H9 (cell line): ENCODE data around the gene YEATS4. TPM values are rescaled to one million over a fixed set of nuclear protein-coding genes. Genes with fewer than 3 reads are reported as not detected.

Experiments used
- DNase-seq: peaks from one replicate; pipeline ENCODE4 v3.0.0-alpha.2; 2017
- H2AFZ ChIP-seq: one replicate; pipeline ENCODE4 v1.6.1; 2013; ENCODE audit warnings: mild to moderate bottlenecking, low read length, control low read depth, moderate library complexity
- H2AK5ac ChIP-seq: 2 replicates; pipeline ENCODE4 v1.6.1; 2013; ENCODE audit warnings: low read length, control low read depth, mixed read lengths; ENCODE audit not compliant: insufficient read length
- H2BK120ac ChIP-seq: one replicate; pipeline ENCODE4 v1.6.1; 2013; ENCODE audit warnings: low read depth, mild to moderate bottlenecking, low read length, control low read depth, inconsistent platforms; ENCODE audit not compliant: poor library complexity, severe bottlenecking
- H2BK12ac ChIP-seq: 2 replicates; pipeline ENCODE4 v1.6.1; 2013; ENCODE audit warnings: low read length, control low read depth, mixed read lengths, low read depth; ENCODE audit not compliant: insufficient read length
- H2BK15ac ChIP-seq: 2 replicates; pipeline ENCODE4 v1.6.1; 2013; ENCODE audit warnings: low read depth, low read length, control low read depth
- H2BK20ac ChIP-seq: one replicate; pipeline ENCODE4 v1.6.1; 2013; ENCODE audit warnings: low read depth, mild to moderate bottlenecking, low read length, control low read depth, inconsistent platforms; ENCODE audit not compliant: poor library complexity, severe bottlenecking
- H2BK5ac ChIP-seq: 2 replicates; pipeline ENCODE4 v1.6.1; 2013; ENCODE audit warnings: low read length, control low read depth, mixed read lengths; ENCODE audit not compliant: insufficient read length
- H3K14ac ChIP-seq: 2 replicates; pipeline ENCODE4 v1.6.1; 2013; ENCODE audit warnings: low read length, control low read depth; ENCODE audit not compliant: insufficient read depth
- H3K18ac ChIP-seq: 2 replicates; pipeline ENCODE4 v1.6.1; 2013; ENCODE audit warnings: low read depth, mild to moderate bottlenecking, mixed read lengths, low read length, control low read depth; ENCODE audit not compliant: insufficient read length
- H3K23ac ChIP-seq: 2 replicates; pipeline ENCODE4 v1.6.1; 2013; ENCODE audit warnings: low read length, control low read depth, mixed read lengths, low read depth; ENCODE audit not compliant: insufficient read length
- H3K23me2 ChIP-seq: 2 replicates; pipeline ENCODE4 v1.6.1; 2013; ENCODE audit warnings: low read depth, mild to moderate bottlenecking, mixed read lengths, low read length, control low read depth; ENCODE audit not compliant: insufficient read length, poor library complexity, severe bottlenecking
- H3K27ac ChIP-seq: 2 replicates; pipeline ENCODE4 v1.5.1; 2013; ENCODE audit warnings: low read length, control low read depth, mixed read lengths, low read depth; ENCODE audit not compliant: insufficient read length
- H3K27me3 ChIP-seq: 2 replicates; pipeline ENCODE4 v1.6.1; 2013; ENCODE audit warnings: low read length, control low read depth, inconsistent platforms; ENCODE audit not compliant: insufficient read depth
- H3K4ac ChIP-seq: 2 replicates; pipeline ENCODE4 v1.6.1; 2013; ENCODE audit warnings: low read depth, mild to moderate bottlenecking, control low read depth, inconsistent platforms, low read length, moderate library complexity
- H3K4me1 ChIP-seq: 2 replicates; pipeline ENCODE4 v1.6.1; 2013; ENCODE audit warnings: low read length, control low read depth, inconsistent platforms; ENCODE audit not compliant: insufficient read depth
- H3K4me2 ChIP-seq: 2 replicates; pipeline ENCODE4 v1.6.1; 2013; ENCODE audit warnings: low read length, control low read depth, mixed read lengths; ENCODE audit not compliant: insufficient read length, insufficient read depth
- H3K56ac ChIP-seq: 2 replicates; pipeline ENCODE4 v1.6.1; 2013; ENCODE audit warnings: low read depth, mild to moderate bottlenecking, mixed read lengths, low read length, control low read depth; ENCODE audit not compliant: insufficient read length
- H3K79me1 ChIP-seq: 2 replicates; pipeline ENCODE4 v1.6.1; 2013; ENCODE audit warnings: low read depth, mild to moderate bottlenecking, moderate library complexity, low read length, control low read depth, inconsistent platforms; ENCODE audit not compliant: insufficient read depth, poor library complexity, severe bottlenecking
- H3K79me2 ChIP-seq: 2 replicates; pipeline ENCODE4 v1.6.1; 2013; ENCODE audit warnings: low read length, control low read depth, inconsistent platforms; ENCODE audit not compliant: insufficient read depth
- H3K9ac ChIP-seq: 2 replicates; pipeline ENCODE4 v1.6.1; 2013; ENCODE audit warnings: low read length, control low read depth, mixed read lengths; ENCODE audit not compliant: insufficient read length; ENCODE audit errors: extremely low read depth
- H3K9me3 ChIP-seq: one replicate; pipeline ENCODE4 v1.6.1; 2013; ENCODE audit warnings: low read depth, low read length, inconsistent platforms; ENCODE audit not compliant: control insufficient read depth
- H3T11ph ChIP-seq: one replicate; pipeline ENCODE4 v1.6.1; 2013; ENCODE audit warnings: mild to moderate bottlenecking, low read length, control low read depth, inconsistent platforms
- H4K20me1 ChIP-seq: one replicate; pipeline ENCODE4 v1.6.1; 2013; ENCODE audit not compliant: control insufficient read depth, insufficient read length, insufficient read depth
- H4K5ac ChIP-seq: 2 replicates; pipeline ENCODE4 v1.6.1; 2013; ENCODE audit warnings: low read depth, mild to moderate bottlenecking, mixed read lengths, low read length, control low read depth; ENCODE audit not compliant: insufficient read length
- H4K8ac ChIP-seq: replicated peaks from 2 replicates; pipeline ENCODE4 v1.6.1; 2013; ENCODE audit warnings: low read length, control low read depth, mixed read lengths, low read depth; ENCODE audit not compliant: insufficient read length
- H4K91ac ChIP-seq: 2 replicates; pipeline ENCODE4 v1.6.1; 2013; ENCODE audit warnings: low read depth, mild to moderate bottlenecking, moderate library complexity, mixed read lengths, low read length, control low read depth; ENCODE audit not compliant: insufficient read length
- H3K27ac Mint-ChIP-seq, 3 experiments: 2 replicates in 2 of 3; 3 replicates in 1 of 3; pipeline ENCODE4 v1.8.0; 2020 to 2021; ENCODE audit warnings: mixed read lengths in 3 of 3, mild to moderate bottlenecking in 1 of 3, moderate library complexity in 1 of 3
- H3K27me3 Mint-ChIP-seq: 2 replicates; pipeline ENCODE4 v1.8.0; 2021; ENCODE audit warnings: low read depth, mild to moderate bottlenecking, moderate library complexity, mixed read lengths
- H3K36me3 Mint-ChIP-seq, 3 experiments: 2 replicates in 2 of 3; 3 replicates in 1 of 3; pipeline ENCODE4 v1.8.0; 2020 to 2021; ENCODE audit warnings: low read depth in 3 of 3, mixed read lengths in 3 of 3; ENCODE audit not compliant: insufficient read depth in 1 of 3
- H3K4me1 Mint-ChIP-seq, 2 experiments: 2 replicates each; pipeline ENCODE4 v1.8.0; 2020; ENCODE audit warnings: mixed read lengths in 2 of 2
- H3K4me3 Mint-ChIP-seq, 2 experiments: 2 replicates in 1 of 2; 3 replicates in 1 of 2; pipeline ENCODE4 v1.8.0; 2020 to 2021; ENCODE audit warnings: mild to moderate bottlenecking in 2 of 2, mixed read lengths in 2 of 2, moderate library complexity in 1 of 2
- H3K9me3 Mint-ChIP-seq, 2 experiments: 2 replicates in 1 of 2; 3 replicates in 1 of 2; pipeline ENCODE4 v1.8.0; 2020; ENCODE audit warnings: mild to moderate bottlenecking in 2 of 2, mixed read lengths in 2 of 2, moderate library complexity in 1 of 2
- CTCF ChIP-seq: fragments of 200-600 bp; sonication (generic); conservative IDR thresholded peaks from 3 replicates; pipeline ENCODE4 v1.8.0; 2021; ENCODE audit warnings: antibody characterized with exemption, mild to moderate bottlenecking
- WGBS: extraction: QIAGEN DNeasy Blood & Tissue Kit; methylation state at CpG from one replicate; pipeline ENCODE4 v1.1.7; 2013; ENCODE audit warnings: missing lambda C conversion rate, low lambda C conversion rate, mixed read lengths; ENCODE audit not compliant: insufficient read length; ENCODE audit errors: extremely low coverage; 5-methylcytosine and 5-hydroxymethylcytosine counted together
- total RNA-seq: library from RNA; stranded (reverse); gene quantifications from 2 replicates; pipeline ENCODE4 v1.2.1, GENCODE V29; 2021

YEATS4 gene
- total RNA-seq, 1 experiment from 2014 or later = 35.6 TPM

GRCh38 chr12:69392179-69392928, 32.8 kb downstream of the YEATS4 start:
- no CpG with 5 or more reads among the region's 1 CpG for WGBS
- no peak for TF ChIP-seq CTCF
- H3K9ac ChIP-seq = no peak overlapping the region

More at GRCh38 chr12:69392179-69392928, 32.8 kb downstream of the YEATS4 start:
- Histone ChIP-seq H2BK15ac (no peak overlapping the region), H3K4me1 (no peaks in the 10 kb centered on the region), H3K27ac (no peak overlapping the region), H3K23ac (no peak overlapping the region), H3K9me3 (no peaks in the 10 kb centered on the region), H3K79me1 (no peaks in the 10 kb centered on the region), H2BK120ac (no peak overlapping the region), H4K8ac (no peak overlapping the region), H4K20me1 (no peaks in the 10 kb centered on the region), H3K14ac (no peak overlapping the region), H2BK12ac (no peak overlapping the region), H3K23me2 (no peaks in the 10 kb centered on the region), H2AK5ac (no peak overlapping the region), H2AFZ (no peak overlapping the region), H3T11ph (no peak overlapping the region), H3K18ac (no peak overlapping the region), H4K91ac (no peak overlapping the region), H2BK5ac (no peak overlapping the region), H3K4me2 (no peak overlapping the region), H3K56ac (no peak overlapping the region), H3K27me3 (no peaks in the 10 kb centered on the region), H2BK20ac (no peak overlapping the region), H3K4ac (no peak overlapping the region), H4K5ac (no peak overlapping the region), H3K79me2 (no peaks in the 10 kb centered on the region)
- Mint-ChIP-seq H3K4me3 (no peak overlapping the region), H3K27ac (no peak overlapping the region), H3K27me3 (no peaks in the 10 kb centered on the region), H3K36me3 (peaks cover 4 to 28% (median 23%) of the 10 kb centered on the region in 3 experiments; a peak in 6 of 7 replicates), H3K4me1 (no peaks in the 10 kb centered on the region), H3K9me3 (peaks cover 0 to 1% of the 10 kb centered on the region in 2 experiments; a peak in 2 of 5 replicates)
- no peak for DNase-seq
